ENCODE measurements around the gene CNTNAP2.

- TF ChIP-seq EZH2 (IDR thresholded peaks at IDR 0.05; ENCODE audit: insufficient read depth, poor library complexity, severe bottlenecking) (no peak), EZH2phosphoT487 (IDR thresholded peaks at IDR 0.05; ENCODE audit: insufficient read depth, low read depth) (no peak)
These were observed 2318.3 kb downstream of the CNTNAP2 start for GRCh38 chr7:148434887-148435286.

Measured in GM23248 (cell line).